Stimulated activated CD4-positive, alpha-beta T cell treated with anti-CD3 and anti-CD28 coated beads, Interleukin-2, amount 100 ng/mL, for 4 hours (primary cell): Measurements from ENCODE around the gene TBRG1.
A peak's percentile ranks its signal among the peaks of the same experiment; 100 is the strongest.

Source experiments
- DNase-seq: peaks from one replicate; pipeline ENCODE4 v3.0.0-alpha.2; 2020; ENCODE audit warnings: low read depth

Gene TBRG1

DNA sequence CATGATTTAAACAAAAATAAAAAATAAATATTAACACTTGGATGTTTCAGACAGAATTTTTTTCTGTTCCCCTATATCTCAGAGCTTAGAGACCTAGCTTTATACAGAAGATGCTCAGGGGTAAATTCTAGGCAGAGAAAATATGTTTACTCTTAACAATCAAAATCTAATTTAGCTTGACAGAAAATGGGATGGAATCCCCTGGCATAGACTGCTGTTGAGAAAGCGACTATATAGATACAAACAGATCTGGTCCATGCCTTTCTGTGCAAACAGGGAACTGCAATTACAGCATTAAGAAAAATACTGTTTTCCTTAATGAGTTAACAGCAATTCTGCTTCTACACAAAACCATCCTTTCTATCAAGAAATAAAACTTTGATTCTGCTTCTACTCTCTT lies 36.3 kb downstream of the TBRG1 start:
- DNase-seq: no peak

DNA sequence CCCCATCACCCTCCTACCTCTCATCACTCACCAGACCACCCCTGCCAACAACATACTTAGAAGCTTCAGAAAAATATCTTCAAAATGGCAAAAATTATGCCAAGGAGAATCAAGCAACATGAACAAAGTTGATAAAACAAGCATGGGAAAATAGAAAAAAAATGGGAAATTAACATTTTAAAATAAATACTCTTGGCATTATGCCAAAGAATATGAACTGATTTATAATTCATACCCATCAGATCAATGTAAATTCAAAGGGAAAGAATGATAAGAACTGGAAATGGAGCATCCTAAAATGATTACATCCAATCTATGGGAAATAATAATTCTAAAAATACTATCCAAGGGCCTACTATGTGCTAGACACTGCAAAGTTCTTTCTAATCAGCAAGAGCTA lies 38.9 kb downstream of the TBRG1 start:
- DNase-seq: no peak

DNA sequence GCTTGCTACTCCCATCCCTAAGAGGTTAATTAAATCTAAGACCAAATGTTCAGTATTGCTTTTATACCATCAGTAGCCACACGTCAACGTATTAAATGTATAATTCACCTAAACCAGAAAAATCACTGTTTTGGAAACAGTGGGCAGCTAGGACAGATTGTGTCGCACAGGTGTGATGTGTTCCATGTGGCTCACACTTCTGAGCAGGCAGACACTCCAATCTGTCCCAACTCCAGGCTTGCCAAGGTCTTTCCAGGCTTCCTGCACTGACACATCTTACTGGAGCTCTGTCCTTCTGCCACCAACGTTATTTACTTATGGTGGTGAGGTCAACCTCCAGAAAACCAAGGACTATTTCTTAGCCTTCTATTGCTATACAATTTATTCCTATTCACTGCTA lies 39.4 kb downstream of the TBRG1 start:
- no peak for DNase-seq

DNA sequence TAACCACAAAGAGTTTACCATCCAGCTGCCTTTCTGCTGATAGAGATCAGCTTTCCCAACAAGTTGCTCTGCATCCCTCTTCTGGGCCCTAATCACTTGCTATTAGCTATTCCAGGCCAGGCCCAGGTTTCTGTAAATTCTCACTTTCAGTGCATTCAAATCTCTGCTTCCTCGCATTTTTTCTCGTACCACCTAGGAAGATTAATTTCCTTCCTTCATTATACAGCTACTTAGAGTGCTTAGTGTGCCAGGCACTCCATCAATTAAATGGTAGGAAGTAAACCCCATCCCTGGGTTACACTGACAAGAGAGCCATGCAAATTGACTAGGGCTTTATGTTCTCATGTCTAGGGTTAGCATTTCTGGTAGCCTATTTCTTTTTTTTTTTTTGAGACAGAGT lies 41.2 kb downstream of the TBRG1 start:
- DNase-seq: no peak

DNA sequence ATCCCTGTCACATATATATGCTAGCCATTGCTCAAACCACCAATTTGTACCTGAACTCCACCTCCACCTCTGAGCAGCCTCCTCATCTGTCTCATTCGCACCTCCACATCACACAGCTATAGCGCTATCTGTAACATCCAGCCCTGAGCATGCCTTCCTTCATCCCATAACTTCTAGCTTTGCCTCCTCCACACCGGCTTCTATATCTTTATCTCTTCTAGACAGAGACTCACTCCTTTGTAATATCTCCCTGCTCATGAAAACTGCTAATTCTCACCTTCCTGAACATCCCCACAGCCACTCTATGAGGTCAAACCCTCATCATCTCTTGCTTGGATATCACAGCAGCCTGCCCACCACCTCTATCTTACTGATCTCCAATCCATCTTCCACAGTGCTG lies 44.9 kb downstream of the TBRG1 start:
- no peak for DNase-seq

DNA sequence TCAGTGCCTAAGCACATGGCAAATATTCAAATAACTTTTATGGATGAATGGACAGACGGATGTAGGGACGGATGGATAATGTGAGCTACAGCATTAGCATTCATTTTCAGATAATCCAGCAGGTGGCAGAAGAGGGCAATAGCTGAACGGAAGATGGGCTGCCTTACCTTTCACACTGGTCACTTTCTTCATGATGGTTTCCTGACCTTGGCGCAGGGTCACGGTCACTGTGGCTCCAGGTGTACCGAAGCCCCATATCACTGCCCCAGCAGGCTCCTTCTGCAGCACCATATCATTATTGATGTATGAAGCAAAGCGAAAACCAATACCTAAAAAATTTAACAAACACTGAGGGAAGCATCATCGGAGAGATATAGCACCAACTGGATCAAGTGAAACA lies 46.5 kb downstream of the TBRG1 start:
- DNase-seq: peak; percentile 32

DNA sequence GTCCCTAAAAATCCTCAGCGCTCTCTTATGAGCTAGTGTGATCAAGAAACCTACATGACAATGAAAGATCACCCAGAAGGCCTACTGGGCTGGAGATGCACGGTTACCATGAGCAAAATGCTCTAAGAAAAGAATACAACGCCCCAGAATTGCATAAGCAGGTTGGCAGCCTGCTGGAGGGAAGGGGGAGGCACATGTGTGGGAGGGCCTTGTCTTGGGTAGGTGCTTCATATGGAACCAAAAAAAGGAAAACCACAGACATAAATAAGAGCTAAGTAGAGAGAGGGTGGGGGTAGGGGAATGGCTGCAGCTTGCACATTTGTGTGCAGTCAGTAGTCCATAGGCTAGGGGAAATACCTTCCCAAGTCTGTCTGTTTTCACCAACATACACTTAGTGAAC lies 48.1 kb downstream of the TBRG1 start:
- DNase-seq: peak; percentile 19

DNA sequence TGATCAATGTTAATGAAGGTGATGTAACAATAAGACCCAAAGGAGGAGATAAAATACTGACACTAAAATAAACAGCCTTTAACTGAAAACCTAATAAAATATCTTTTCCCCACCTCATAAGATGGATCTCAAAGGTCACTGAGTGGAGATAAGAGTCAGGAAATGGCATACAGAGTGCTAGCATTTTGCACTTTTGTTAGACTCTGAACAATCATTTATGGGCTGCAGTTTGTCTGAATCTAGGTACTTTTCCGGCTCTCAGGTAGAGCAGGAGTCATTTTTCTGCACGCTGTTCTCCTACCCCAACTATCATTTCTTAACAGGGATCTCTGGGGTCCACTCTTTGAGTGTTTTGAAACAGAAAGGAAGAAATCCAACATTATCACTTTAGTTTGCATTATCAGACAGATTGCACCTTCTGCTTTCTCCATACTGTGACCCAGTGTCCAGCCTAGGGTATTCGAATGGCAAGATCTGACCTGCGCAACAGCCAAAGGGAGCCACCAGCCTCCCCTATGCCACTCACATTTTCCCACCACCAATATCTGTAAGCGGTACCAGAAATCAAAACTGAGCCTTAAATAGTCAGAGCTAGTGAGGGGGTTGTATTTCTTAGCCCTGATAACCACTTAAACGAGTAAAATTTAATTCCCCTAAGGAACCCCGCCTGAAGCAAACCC lies 50.0 kb downstream of the TBRG1 start:
- no peak for DNase-seq

DNA sequence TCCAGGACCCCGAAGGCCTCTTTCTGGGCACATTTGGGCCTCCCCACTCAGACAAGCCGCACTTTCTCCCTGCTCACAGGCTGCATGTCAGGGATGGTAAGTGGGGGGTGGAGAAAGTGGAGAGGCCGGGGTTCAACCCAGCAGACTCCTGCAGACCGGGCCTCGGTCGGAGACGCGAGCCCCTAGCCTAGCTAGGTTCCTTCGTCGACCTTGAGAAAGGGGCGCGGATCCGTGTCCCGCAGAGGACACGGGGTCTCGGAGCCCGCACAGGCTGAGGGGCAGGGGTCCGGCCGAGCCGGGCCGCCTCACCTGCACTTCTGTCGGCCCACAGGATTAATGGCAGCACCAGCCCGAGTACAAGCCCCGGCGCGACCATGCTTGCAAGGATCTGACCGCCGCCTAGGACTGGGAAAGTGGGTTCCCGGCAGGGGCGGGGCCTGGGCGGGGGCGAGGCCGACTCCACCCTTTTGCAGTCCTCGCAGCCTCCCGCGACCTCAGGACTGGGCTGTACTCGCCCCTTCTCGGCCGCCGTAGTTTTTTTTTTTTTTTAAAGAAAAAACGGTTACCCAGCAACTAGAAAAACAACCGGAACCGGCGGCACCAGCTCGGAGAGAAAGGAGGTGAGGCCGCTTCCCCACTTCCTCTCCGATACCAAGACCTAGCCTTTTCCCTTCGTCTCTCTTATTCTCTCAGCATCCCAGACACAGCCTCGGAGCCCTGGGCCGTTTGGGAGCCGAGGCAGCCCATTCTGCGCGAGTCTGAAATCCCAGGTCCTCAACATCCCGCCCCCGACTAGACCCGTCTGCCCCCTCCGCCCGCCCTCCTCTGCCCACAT lies 50.9 kb downstream of the TBRG1 start, which contains the start of the genes SIAE and SPA17:
SIAE (minus strand) TSS at position 407 of the 835 bp plus-strand sequence; CDS start at position 376, 31 bp downstream.
SPA17 (plus strand) TSS at position 572 of the 835 bp plus-strand sequence. CDS start 1,361 bp downstream, outside the sequence.
- DNase-seq: peak; percentile 74

DNA sequence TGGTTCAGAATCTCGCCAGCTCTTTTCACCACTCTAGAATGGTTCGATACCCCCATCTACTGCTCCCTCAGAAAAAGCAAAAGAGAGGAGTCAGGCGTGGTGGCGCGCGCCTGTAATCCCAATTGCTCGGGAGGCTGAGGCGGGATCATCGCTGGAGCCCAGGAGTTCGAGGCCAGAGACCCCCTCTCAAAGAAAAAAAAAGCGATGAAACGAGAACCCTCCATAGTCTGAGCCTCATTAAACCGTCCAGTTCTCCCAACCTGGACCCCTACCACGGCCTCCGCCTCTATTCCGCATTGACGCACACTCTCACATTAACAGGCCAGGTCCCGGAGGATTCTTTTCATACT lies 51.5 kb downstream of the TBRG1 start:
- DNase-seq: no peak

DNA sequence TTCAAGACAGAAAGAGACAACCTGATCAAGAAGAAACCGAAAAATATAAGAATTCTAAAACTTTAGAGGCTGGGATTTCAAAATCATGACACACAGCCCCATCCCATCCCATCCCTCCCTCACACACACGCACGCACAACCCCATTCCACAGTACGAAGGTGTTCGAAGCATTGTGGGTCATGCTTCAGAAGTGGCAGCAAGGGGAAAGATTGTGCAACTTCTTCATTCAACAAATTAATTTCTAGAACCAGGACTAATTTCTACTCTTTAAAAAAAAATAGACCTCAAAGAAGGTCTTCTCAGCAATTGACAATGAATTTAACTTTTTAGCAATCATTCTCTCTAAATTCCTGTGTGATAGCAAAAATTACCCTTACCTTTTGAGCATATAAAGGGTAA lies 51.9 kb downstream of the TBRG1 start:
- DNase-seq: no peak

DNA sequence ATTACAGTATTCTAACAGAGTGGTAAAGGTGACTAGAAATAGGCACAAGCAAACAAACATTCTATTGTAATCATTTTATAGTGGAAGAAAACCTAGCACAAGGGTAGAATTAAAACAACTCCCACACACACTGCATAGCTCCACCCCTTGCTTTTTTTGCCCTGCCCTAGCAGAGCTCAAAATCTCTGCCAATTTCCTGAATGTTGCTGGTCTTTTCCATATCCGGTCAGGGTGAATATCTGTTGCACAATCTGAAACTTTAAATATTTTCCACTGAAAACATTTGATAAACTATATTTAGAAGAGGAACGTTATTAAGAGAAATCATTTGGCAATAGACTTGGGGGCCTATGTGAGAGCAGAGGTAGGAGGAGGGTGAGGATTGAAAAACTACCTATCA lies 53.7 kb downstream of the TBRG1 start:
- DNase-seq: no peak

DNA sequence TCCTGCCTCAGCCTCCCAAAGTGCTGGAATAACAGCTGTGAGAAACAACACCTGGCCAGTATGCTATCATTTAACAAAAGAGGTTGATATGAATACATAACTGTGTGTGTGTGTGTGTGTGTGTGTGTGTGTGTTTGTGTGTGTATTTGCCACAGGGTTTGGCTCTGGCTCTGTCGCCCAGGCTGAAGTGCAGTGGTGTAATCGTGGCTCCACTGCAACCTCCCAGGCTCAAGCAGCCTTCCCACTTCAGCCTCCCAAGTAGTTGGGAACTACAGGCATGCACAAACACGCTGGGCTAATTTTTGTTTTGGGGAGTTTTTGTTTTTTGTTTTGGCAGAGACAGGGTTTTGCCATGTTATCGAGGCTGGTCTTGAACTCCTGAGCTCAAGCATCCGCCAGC lies 55.8 kb downstream of the TBRG1 start:
- DNase-seq: no peak

DNA sequence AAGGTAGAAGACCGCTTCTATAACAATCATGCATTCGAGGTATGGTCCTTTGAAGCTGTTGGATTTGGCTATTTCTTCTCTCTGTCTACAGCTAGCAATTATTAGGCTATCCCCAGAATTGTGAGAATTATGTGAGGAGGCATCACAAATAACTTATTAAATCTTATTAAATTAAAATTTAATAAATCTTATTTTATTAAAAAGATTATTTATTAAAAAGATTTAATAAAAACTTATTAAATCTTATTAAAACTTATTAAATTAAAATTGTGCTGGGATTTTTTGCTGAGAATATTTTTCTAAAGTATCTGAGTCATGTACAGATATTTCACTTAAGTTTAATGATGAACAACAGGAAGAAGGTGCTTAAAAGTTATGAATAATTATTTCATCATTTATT lies 58.8 kb downstream of the TBRG1 start:
- DNase-seq: no peak

DNA sequence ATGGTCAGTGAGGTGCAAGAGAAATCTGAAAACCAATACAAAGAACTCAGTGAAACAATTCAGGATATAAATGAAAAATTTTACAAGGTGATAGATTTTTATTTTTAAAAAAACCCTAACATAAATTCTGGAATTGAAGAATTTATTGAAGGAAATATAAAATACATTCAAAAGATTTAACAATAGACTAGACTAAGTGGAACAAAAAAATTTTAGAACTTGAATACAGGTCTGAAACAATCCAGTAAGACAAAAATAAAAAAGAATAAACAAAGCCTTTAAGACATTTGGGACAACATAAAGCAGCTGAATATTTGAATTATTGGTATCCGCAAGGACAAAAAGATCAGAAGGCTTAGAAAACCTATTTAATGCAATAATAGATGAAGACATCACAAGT lies 59.8 kb downstream of the TBRG1 start:
- DNase-seq: no peak
